Common myeloid progenitor, CD34-positive (primary cell): ENCODE results near the gene PPP1R36.
A peak's percentile ranks its signal among the peaks of the same experiment; 100 is the strongest.

Experiments
- CTCF ChIA-PET: fragments of 350-600 bp; sonication (Branson Sonifier 250); formaldehyde crosslinking; loops from one replicate; lab custom pipeline; 2021; ENCODE audit warnings: antibody characterized with exemption; lab: Charles Lee
- POLR2A ChIA-PET: fragments of 350-600 bp; sonication (Branson Sonifier 250); formaldehyde crosslinking; loops from one replicate; lab custom pipeline; 2021; ENCODE audit warnings: antibody characterized with exemption; lab: Charles Lee
- DNase-seq, 3 donors: peaks; one replicate each; pipeline versions ENCODE4 v3.0.0 to v3.0.0-alpha.2; 2013
- H3K27ac ChIP-seq, 2 experiments: 1 replicate in 1 of 2; 2 replicates in 1 of 2; pipeline ENCODE4 v1.7.0; 2013; ENCODE audit warnings: inconsistent platforms in 2 of 2, low read length in 2 of 2, mild to moderate bottlenecking in 2 of 2, low read depth in 1 of 2, moderate library complexity in 1 of 2; ENCODE audit not compliant: severe bottlenecking in 2 of 2, insufficient read depth in 1 of 2, poor library complexity in 1 of 2
- H3K27me3 ChIP-seq, 5 experiments: replicated peaks in 2 of 5; 1 replicate in 3 of 5; 2 replicates in 2 of 5; pipeline versions ENCODE4 v1.6.1 to v1.7.0; 2013; ENCODE audit warnings: low read length in 4 of 5, mild to moderate bottlenecking in 2 of 5, moderate library complexity in 2 of 5, inconsistent platforms in 1 of 5; ENCODE audit not compliant: insufficient read depth in 5 of 5, control insufficient read depth in 4 of 5
- H3K36me3 ChIP-seq, 4 experiments: 1 replicate in 2 of 4; 2 replicates in 2 of 4; pipeline versions ENCODE4 v1.6.1 to v1.7.0; 2013; ENCODE audit warnings: low read length in 3 of 4, control low read depth in 1 of 4, mild to moderate bottlenecking in 1 of 4; ENCODE audit not compliant: control insufficient read depth in 4 of 4, insufficient read depth in 4 of 4
- H3K4me1 ChIP-seq, 4 experiments: 1 replicate in 3 of 4; 2 replicates in 1 of 4; pipeline versions ENCODE4 v1.6.1 to v1.7.1; 2013; ENCODE audit warnings: low read length in 3 of 4, mild to moderate bottlenecking in 3 of 4, control low read depth in 1 of 4, inconsistent platforms in 1 of 4, moderate library complexity in 1 of 4; ENCODE audit not compliant: control insufficient read depth in 4 of 4, insufficient read depth in 4 of 4; ENCODE audit errors: control extremely low read depth in 1 of 4
- H3K4me3 ChIP-seq, 7 experiments: 1 replicate in 4 of 7; 2 replicates in 3 of 7; pipeline versions ENCODE4 v1.5.1 to v1.7.0; 2013; ENCODE audit warnings: mild to moderate bottlenecking in 7 of 7, low read length in 6 of 7, moderate library complexity in 6 of 7, inconsistent platforms in 2 of 7, low read depth in 2 of 7, control low read depth in 1 of 7; ENCODE audit not compliant: insufficient read depth in 4 of 7, control insufficient read depth in 1 of 7; ENCODE audit errors: extremely low read depth in 1 of 7
- H3K9me3 ChIP-seq, 5 experiments: 1 replicate in 4 of 5; 2 replicates in 1 of 5; pipeline versions ENCODE4 v1.6.1 to v1.7.1; 2013; ENCODE audit warnings: low read length in 4 of 5, mild to moderate bottlenecking in 2 of 5, inconsistent platforms in 1 of 5, low read depth in 1 of 5, moderate library complexity in 1 of 5; ENCODE audit not compliant: control insufficient read depth in 4 of 5, insufficient read depth in 2 of 5; ENCODE audit errors: control extremely low read depth in 1 of 5
- WGBS: methylation state at CpG from one replicate; pipeline ENCODE4 v1.1.5; 2013; ENCODE audit not compliant: insufficient coverage; 5-methylcytosine and 5-hydroxymethylcytosine counted together

The PPP1R36 gene

DNA sequence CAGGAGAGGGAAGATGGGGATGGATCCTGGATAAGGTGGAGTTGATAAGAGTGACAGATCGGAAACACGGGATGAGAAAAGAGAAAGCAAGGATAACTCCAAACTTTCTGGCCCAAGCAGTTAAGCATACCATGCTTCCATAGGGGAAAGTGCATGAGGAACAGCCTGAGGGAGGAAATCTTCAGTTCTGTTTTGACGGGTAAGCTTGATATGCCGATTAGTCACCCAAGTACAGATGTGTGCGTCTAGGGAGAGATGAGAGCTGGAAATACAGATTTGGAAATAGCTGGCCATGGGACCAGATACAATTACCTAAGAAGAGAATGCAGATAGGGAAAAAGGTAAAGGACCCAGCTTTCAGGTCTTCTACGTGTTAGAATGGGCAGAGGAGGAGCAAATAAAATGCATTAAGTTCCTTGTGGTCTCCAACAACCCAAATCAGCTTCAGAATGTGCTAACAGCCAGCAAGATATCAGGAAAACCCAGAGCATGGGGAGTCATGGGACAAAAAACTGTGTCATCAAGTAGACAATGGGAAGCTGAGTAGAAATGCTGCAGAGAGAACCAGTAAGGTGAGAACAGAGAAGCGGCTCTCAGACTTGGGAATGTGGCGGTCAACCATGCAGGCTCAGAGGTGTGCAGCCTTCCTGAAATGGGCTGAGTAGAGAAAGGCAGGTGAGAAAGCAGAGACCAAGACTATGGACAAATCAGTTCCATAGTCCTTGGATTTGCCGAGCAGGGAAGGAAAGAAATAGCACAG lies 56.3 kb downstream of the PPP1R36 start:
- Histone ChIP-seq H3K27ac (no peak overlapping the region), H3K4me1 (peaks cover 0 to 2% (median 0%) of the 10 kb centered on the region in 4 experiments), H3K9me3 (peaks cover 0 to 2% (median 0%) of the 10 kb centered on the region in 5 experiments), H3K36me3 (no peaks in the 10 kb centered on the region), H3K4me3 (no peak overlapping the region), H3K27me3 (peaks cover 0 to 16% (median 0%) of the 10 kb centered on the region in 5 experiments)
- no peak for DNase-seq
- WGBS = 96% methylated on average over 7 of the region's 9 CpGs
- ChIA-PET CTCF (no interaction called here), POLR2A (no interaction called here)

DNA sequence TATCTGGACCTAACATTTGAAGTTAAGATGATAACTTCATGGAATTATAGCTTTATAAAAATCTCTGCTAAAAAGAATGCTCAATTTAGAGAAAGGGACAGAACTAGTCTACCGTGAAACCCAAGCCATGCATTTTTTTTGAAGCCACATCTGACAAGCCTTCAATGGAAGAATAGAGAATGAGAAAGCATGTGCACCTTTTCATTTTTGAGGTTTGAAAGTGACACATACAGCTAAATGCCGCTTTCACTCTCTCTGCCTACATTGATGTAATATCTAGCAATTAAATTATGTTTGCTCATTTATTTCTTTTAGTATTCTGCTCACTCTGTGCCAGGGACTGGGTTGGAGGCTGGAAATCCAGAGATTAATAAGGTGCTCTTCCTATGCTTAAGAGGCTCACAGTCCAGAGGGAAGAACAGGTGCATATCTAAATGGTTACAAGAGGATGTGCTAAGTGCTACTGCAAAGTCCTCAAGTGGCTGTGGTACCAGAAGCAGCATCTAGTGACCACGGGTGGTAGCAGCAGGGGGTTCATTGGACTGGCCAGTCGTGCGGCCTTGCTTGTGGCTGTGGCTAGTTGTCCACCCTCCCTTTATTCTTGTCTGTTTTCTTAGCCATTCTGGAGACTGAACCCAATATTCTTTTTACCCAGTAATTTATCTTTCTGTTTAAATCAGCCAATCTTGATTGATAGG lies 60.4 kb downstream of the PPP1R36 start:
- no peak for DNase-seq
- H3K27ac ChIP-seq = no peak overlapping the region
- CTCF ChIA-PET = interaction anchor here (0.5 to 1.0 kb wide), 2 partner anchors 54 to 258 kb away, joined by 3 to 4 read pairs; no protein-coding TSS in a partner anchor
- no peak overlapping the region for H3K4me3 ChIP-seq
- POLR2A ChIA-PET = no interaction called here
- no peaks in the 10 kb centered on the region for H3K9me3 ChIP-seq
- no peaks in the 10 kb centered on the region for H3K4me1 ChIP-seq
- 94% methylated on average over 2 of the region's 5 CpGs for WGBS
- H3K36me3 ChIP-seq = no peaks in the 10 kb centered on the region
- peaks cover 0 to 6% (median 0%) of the 10 kb centered on the region in 5 experiments for H3K27me3 ChIP-seq

DNA sequence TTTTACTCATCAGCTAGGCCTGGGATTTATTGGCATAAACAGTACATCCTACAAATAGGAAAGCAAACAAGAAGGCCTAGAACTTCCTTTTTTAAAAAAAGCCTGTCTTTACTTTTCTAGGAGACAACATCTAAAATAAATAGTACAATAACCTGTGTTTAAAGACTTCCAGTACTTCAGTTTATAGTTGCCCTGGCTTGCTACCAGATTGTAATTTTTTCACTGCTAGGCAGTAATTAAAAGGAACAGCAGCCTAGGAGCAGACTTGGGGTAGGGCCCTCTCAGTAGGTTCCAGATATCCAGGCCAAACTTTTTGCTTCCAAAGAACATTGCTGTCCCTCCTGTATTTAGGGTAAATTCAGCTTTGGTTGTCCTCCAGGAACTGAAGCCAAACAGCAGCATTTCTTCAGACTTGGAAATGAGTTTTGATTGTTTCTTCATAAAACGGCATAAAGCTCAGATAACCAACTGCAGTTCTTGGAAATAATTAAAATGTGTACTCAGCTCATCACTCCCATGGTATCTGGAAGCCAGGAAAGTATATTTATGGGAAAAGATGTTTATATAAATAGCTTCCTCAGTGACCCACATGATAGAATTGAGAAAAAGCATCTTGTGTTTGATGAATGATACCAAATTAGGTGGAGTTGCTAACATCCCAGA lies 61.7 kb downstream of the PPP1R36 start:
- H3K4me3 ChIP-seq = no peak overlapping the region
- 100% methylated on average over 1 of the region's 1 CpG for WGBS
- ChIA-PET CTCF (interaction anchor here (1.0 to 1.6 kb wide), 3 partner anchors 24 to 31 kb away, joined by 3 to 6 read pairs (median 3); no protein-coding TSS in a partner anchor), POLR2A (no interaction called here)
- H3K36me3 ChIP-seq = no peaks in the 10 kb centered on the region
- H3K27me3 ChIP-seq = peaks cover 0 to 2% (median 0%) of the 10 kb centered on the region in 5 experiments
- no peaks in the 10 kb centered on the region for H3K4me1 ChIP-seq
- no peaks in the 10 kb centered on the region for H3K9me3 ChIP-seq
- no peak overlapping the region for H3K27ac ChIP-seq
- no peak for DNase-seq

DNA sequence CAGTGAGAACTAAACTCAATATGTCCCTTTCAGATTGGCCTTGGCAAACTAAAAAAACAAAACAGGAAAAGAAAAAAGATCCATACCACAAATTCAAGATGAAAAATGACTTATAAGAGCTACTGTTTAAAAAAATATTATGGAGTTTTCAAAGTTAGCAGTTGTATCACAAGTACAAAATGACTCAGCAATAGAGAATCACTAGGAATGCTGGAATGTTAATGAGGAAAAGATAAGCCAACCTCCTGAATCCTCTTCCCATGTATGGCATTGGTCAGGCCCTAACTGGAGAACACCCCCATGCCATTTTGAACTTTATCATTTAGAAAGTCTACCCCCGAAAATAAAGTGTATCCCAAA lies 62.2 kb downstream of the PPP1R36 start:
- no peak for DNase-seq
- CTCF ChIA-PET = interaction anchor here (0.8 to 1.6 kb wide), 4 partner anchors 24 to 1329 kb away, joined by 3 to 6 read pairs (median 3); no protein-coding TSS in a partner anchor
- H3K36me3 ChIP-seq = no peaks in the 10 kb centered on the region
- H3K4me1 ChIP-seq = no peaks in the 10 kb centered on the region
- no CpG with 5 or more reads among the region's 1 CpG for WGBS
- no peaks in the 10 kb centered on the region for H3K27me3 ChIP-seq
- H3K4me3 ChIP-seq = no peak overlapping the region
- no peaks in the 10 kb centered on the region for H3K9me3 ChIP-seq
- H3K27ac ChIP-seq = no peak overlapping the region
- POLR2A ChIA-PET = no interaction called here

DNA sequence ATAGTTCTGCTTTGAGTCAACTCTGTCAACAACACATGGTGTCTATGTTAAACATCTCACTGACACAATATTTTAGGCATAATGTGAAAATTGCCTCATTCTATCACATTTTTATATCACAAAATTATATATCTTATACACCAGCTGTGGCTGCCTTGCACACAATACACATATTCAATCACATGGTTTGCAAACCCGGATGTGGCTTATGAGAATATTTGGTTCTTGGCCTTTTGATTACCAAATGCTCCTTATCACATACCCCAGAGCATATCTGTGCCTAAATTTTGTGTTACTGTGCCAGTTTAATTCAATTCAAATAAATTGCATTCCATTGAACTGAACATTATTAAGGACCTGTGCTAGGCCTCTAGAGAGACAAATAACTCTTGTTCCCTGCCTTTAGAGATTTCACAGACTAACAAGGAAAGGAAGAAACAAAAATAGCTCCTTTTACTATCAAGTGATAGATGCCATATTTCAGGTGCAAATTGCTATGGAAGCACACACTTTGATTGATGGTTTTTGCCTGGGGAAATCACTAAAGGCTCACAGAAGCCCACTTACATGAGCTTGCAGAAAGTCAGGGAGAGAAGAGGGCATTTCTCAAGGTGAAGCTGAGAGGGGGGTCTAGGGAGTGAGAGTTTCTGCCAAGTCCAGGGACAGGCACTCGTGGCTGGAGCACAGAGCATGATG lies 63.4 kb downstream of the PPP1R36 start:
- Histone ChIP-seq H3K36me3 (no peaks in the 10 kb centered on the region), H3K4me3 (no peak overlapping the region), H3K9me3 (no peaks in the 10 kb centered on the region), H3K4me1 (no peaks in the 10 kb centered on the region), H3K27me3 (no peaks in the 10 kb centered on the region), H3K27ac (no peak overlapping the region)
- ChIA-PET CTCF (interaction anchor here (1.3 to 1.9 kb wide), 4 partner anchors 9 to 23 kb away, joined by 3 to 6 read pairs (median 4); no protein-coding TSS in a partner anchor), POLR2A (interaction anchor here (0.5 kb wide), 1 partner anchor 867 kb away, joined by 3 read pairs; no protein-coding TSS in a partner anchor)
- DNase-seq = peak in 2 of 3 donors; percentile 22 to 48
- 100% methylated on average over 1 of the region's 2 CpGs for WGBS

DNA sequence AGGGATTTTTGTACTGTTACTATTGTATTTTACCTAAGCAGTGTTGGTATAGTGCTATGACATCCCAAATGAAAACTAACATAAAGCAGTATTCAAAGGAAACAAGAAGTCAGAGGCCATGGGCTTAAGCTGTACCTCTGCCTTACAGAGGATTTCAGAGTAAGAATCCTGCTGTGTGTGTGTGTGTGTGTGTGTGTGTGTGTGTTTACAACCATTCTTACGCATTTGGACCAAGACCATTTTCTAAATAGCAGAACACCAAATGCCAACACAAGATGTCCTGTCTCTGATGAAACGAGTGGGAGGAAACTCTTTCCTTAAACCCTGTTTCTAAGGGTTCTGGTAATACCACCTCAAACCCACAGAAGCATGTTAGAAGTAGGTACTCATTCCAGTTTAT lies 64.4 kb downstream of the PPP1R36 start:
- H3K27ac ChIP-seq = no peak overlapping the region
- no peaks in the 10 kb centered on the region for H3K4me1 ChIP-seq
- no peak for DNase-seq
- ChIA-PET CTCF (interaction anchor here (1.3 to 1.9 kb wide), 3 partner anchors 11 to 22 kb away, joined by 3 to 4 read pairs (median 4); no protein-coding TSS in a partner anchor), POLR2A (no interaction called here)
- no CpG with 5 or more reads among the region's 2 CpGs for WGBS
- H3K9me3 ChIP-seq = no peaks in the 10 kb centered on the region
- no peak overlapping the region for H3K4me3 ChIP-seq
- no peaks in the 10 kb centered on the region for H3K27me3 ChIP-seq
- H3K36me3 ChIP-seq = no peaks in the 10 kb centered on the region
